OCI-LY1 (cell line): Measurements from ENCODE around the gene USP6NL.

Experiments used
- H2AFZ ChIP-seq: fragments of 200-600 bp; sonication (generic), shearing (Covaris generic); 2 replicates; pipeline ENCODE4 v1.6.0; 2014; ENCODE audit warnings: antibody characterized with exemption, mild to moderate bottlenecking, low read length
- H3F3A ChIP-seq: fragments of 200-600 bp; sonication (generic), shearing (Covaris generic); 2 replicates; pipeline ENCODE4 v1.6.0; 2014; ENCODE audit warnings: mild to moderate bottlenecking, antibody characterized with exemption, low read length, moderate library complexity; ENCODE audit not compliant: insufficient read depth
- H3K27ac ChIP-seq: fragments of 200-600 bp; sonication (generic); 2 replicates; pipeline ENCODE4 v1.5.1; 2014; ENCODE audit warnings: low read length, mixed run types, mild to moderate bottlenecking, low read depth; ENCODE audit not compliant: poor library complexity, severe bottlenecking
- H3K27me3 ChIP-seq: fragments of 200-600 bp; sonication (generic); 2 replicates; pipeline ENCODE4 v1.6.0; 2014; ENCODE audit warnings: antibody characterized with exemption, mild to moderate bottlenecking, low read length, moderate library complexity; ENCODE audit not compliant: insufficient read depth
- H3K36me3 ChIP-seq: fragments of 200-600 bp; sonication (generic); 2 replicates; pipeline ENCODE4 v1.6.1; 2014; ENCODE audit warnings: mild to moderate bottlenecking, antibody characterized with exemption, low read length, moderate library complexity, mixed read lengths; ENCODE audit not compliant: insufficient read depth
- H3K4me1 ChIP-seq: fragments of 200-600 bp; sonication (generic); 2 replicates; pipeline ENCODE4 v1.5.1; 2014; ENCODE audit warnings: mild to moderate bottlenecking, low read length, moderate library complexity; ENCODE audit not compliant: insufficient read depth, severe bottlenecking
- H3K4me2 ChIP-seq: fragments of 200-600 bp; sonication (generic), shearing (Covaris generic); 2 replicates; pipeline ENCODE4 v1.6.1; 2014; ENCODE audit warnings: low read length
- H3K4me3 ChIP-seq: fragments of 200-600 bp; sonication (generic); 2 replicates; pipeline ENCODE4 v1.5.1; 2014; ENCODE audit warnings: low read length, low read depth, mild to moderate bottlenecking, mixed read lengths; ENCODE audit not compliant: poor library complexity, severe bottlenecking
- H3K79me2 ChIP-seq: fragments of 200-600 bp; shearing (Covaris generic); 2 replicates; pipeline ENCODE4 v1.6.1; 2016; ENCODE audit warnings: mixed run types, low read length, mixed read lengths; ENCODE audit not compliant: insufficient read depth
- H3K9ac ChIP-seq: fragments of 200-600 bp; sonication (generic), shearing (Covaris generic); 2 replicates; pipeline ENCODE4 v1.6.1; 2014; ENCODE audit warnings: mild to moderate bottlenecking, low read length, mixed read lengths
- H3K9me2 ChIP-seq: fragments of 200-600 bp; sonication (generic), shearing (Covaris generic); 2 replicates; pipeline ENCODE4 v1.6.1; 2014; ENCODE audit warnings: low read depth, mild to moderate bottlenecking, low read length, mixed read lengths
- H3K9me3 ChIP-seq: fragments of 200-600 bp; shearing (Covaris generic); 2 replicates; pipeline ENCODE4 v1.6.1; 2014; ENCODE audit warnings: low read length, mixed read lengths
- H4K20me1 ChIP-seq: fragments of 200-600 bp; sonication (generic), shearing (Covaris generic); 2 replicates; pipeline ENCODE4 v1.6.0; 2016; ENCODE audit warnings: mild to moderate bottlenecking, low read length; ENCODE audit not compliant: insufficient read depth
- EZH2 ChIP-seq: fragments of 200-600 bp; sonication (generic), shearing (Covaris generic); IDR thresholded peaks from 2 replicates; pipeline ENCODE4 v1.8.0; 2017; ENCODE audit warnings: borderline replicate concordance, mixed run types, mild to moderate bottlenecking, antibody characterized with exemption, low read length, moderate library complexity, mixed read lengths
- TF ChIP-seq, protein P1 (sequence below): fragments of 200-600 bp; sonication (generic), shearing (Covaris generic); IDR thresholded peaks from 2 replicates; pipeline ENCODE4 v1.5.1; 2017; ENCODE audit warnings: mild to moderate bottlenecking, antibody characterized with exemption, low read length, moderate library complexity, mixed read lengths

Gene USP6NL

DNA sequence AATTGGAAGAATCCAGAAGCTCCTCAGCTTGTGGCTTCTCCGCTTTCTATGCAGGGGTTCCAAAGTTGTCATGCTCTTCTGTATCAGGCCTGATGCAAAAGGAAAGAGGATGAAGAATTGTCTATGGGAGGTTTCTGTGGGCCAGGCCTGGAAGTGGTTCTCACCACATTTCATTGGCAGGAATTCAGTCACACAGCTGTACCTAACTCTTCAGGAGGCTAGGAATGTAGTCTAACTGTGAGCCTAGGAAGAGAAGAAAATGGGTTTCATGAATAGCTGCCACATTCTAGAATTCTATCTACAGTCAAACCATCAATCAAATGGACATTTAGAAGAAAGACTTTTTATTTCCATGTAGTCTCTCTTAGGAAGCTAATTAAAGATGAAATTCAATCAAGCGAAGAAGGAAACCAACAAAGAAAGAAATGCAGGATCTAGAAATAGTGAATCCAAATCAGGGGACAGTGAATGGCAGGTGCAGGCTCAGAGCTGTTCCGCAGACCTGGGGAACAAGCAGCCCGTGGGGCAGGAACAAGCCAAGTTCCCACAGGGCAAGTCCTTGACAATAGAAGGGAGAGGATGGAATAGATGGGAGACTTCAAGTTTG, 25.4 kb upstream of the USP6NL start:
- H3K4me1 ChIP-seq, result peaks cover under 1% of the 10 kb centered on the region
- no peak overlapping the region for H3K9ac ChIP-seq
- H3K27ac ChIP-seq, result no peak overlapping the region
- no peaks in the 10 kb centered on the region for H3F3A ChIP-seq
- TF ChIP-seq EZH2, result no peak
- TF ChIP-seq, protein P1, sequence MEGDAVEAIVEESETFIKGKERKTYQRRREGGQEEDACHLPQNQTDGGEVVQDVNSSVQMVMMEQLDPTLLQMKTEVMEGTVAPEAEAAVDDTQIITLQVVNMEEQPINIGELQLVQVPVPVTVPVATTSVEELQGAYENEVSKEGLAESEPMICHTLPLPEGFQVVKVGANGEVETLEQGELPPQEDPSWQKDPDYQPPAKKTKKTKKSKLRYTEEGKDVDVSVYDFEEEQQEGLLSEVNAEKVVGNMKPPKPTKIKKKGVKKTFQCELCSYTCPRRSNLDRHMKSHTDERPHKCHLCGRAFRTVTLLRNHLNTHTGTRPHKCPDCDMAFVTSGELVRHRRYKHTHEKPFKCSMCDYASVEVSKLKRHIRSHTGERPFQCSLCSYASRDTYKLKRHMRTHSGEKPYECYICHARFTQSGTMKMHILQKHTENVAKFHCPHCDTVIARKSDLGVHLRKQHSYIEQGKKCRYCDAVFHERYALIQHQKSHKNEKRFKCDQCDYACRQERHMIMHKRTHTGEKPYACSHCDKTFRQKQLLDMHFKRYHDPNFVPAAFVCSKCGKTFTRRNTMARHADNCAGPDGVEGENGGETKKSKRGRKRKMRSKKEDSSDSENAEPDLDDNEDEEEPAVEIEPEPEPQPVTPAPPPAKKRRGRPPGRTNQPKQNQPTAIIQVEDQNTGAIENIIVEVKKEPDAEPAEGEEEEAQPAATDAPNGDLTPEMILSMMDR, result no peak
- no peak overlapping the region for H2AFZ ChIP-seq
- no peaks in the 10 kb centered on the region for H3K9me2 ChIP-seq
- H3K9me3 ChIP-seq, result no peaks in the 10 kb centered on the region
- no peaks in the 10 kb centered on the region for H3K27me3 ChIP-seq
- no peaks in the 10 kb centered on the region for H4K20me1 ChIP-seq
- no peaks in the 10 kb centered on the region; the same call in 1 of the 2 replicates for H3K36me3 ChIP-seq
- no peak overlapping the region for H3K4me3 ChIP-seq
- H3K4me2 ChIP-seq, result no peak overlapping the region
- no peaks in the 10 kb centered on the region for H3K79me2 ChIP-seq

DNA sequence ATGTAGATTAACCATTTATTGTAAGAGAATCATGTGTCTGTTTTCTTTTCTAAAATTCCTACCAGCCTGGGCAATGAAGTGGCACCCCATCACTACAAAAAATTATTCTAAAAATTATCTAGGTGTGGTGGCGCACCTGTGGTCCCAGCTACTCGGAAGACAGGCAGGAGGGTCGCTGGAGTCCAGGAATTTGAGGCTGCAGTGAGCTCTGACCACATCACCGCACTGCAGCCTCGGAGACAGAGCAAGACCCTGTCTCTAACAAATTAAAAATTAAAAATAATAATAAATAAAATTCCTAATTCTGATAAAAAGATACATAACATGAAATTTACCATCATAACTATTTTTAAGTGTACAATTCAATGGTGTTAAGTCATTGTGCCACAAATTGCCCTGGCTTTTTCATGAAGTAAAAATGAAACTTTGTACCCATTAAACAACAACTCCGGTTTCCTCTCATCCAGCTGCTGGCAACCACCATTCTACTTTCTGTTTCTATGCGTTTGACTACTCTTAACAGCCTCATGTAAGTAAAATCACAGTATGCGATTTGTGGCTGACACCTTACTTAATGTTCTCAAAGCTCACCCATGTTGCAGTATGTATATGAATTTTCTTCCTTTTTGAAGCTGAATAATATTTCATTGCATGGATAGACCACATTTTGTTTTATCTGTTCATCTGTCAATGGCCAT, 20.6 kb upstream of the USP6NL start:
- Histone ChIP-seq H3K4me2 (peak overlapping the region; percentile 41), H3K9me2 (no peaks in the 10 kb centered on the region), H3K4me3 (peak overlapping the region; percentile 28), H4K20me1 (no peaks in the 10 kb centered on the region), H3K36me3 (no peaks in the 10 kb centered on the region), H3K9ac (no peak overlapping the region), H3K27ac (no peak overlapping the region), H2AFZ (no peak overlapping the region), H3K27me3 (no peaks in the 10 kb centered on the region), H3K4me1 (peaks cover 5% of the 10 kb centered on the region), H3K79me2 (no peaks in the 10 kb centered on the region), H3K9me3 (no peaks in the 10 kb centered on the region), H3F3A (no peaks in the 10 kb centered on the region)
- no peak for TF ChIP-seq EZH2
- TF ChIP-seq, protein P1, result no peak

DNA sequence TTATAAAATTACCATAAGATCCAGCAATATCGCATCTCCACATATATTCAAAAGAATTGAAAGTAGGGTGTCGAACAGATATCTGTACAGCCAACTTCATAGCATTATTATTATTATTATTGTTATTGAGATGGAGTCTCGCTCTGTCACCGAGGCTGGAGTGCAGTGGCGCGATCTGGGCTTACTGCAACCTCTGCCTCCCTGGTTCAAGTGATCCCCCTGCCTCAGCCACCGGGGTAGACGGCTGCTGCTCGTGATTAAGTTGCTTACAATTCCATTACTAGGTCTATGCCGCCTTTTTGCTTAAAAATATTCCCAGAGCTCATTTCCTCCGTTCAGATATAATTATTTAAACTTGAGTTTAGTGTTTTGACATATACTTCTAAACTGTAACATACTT, 19.8 kb upstream of the USP6NL start:
- Histone ChIP-seq H3K9ac (no peak overlapping the region), H3K4me1 (peaks cover 5% of the 10 kb centered on the region), H3K27ac (no peak overlapping the region), H4K20me1 (no peaks in the 10 kb centered on the region), H3K79me2 (no peaks in the 10 kb centered on the region), H3K9me2 (no peaks in the 10 kb centered on the region), H3F3A (no peaks in the 10 kb centered on the region), H3K4me3 (no peak overlapping the region), H2AFZ (no peak overlapping the region), H3K27me3 (no peaks in the 10 kb centered on the region), H3K36me3 (no peaks in the 10 kb centered on the region), H3K4me2 (no peak overlapping the region; the same call in 1 of the 2 replicates), H3K9me3 (no peaks in the 10 kb centered on the region)
- no peak for TF ChIP-seq EZH2
- TF ChIP-seq, protein P1, result no peak
